DND-41 (cell line): ENCODE data around the gene COL23A1.

Source experiments
- CTCF ChIP-seq: IDR thresholded peaks from 2 replicates; pipeline ENCODE4 v1.5.1; 2012; ENCODE audit warnings: borderline replicate concordance, low read length, moderate library complexity, mild to moderate bottlenecking; ENCODE audit not compliant: poor library complexity, severe bottlenecking; ENCODE audit errors: extremely low read depth
- EZH2 ChIP-seq: IDR thresholded peaks from 3 replicates; pipeline ENCODE4 v1.6.1; 2012; ENCODE audit warnings: borderline replicate concordance, low read depth, mild to moderate bottlenecking, moderate library complexity, low read length, inconsistent platforms; ENCODE audit not compliant: severe bottlenecking

GRCh38 chr5:178417391-178417811, 172.8 kb downstream of the COL23A1 start:
- TF ChIP-seq EZH2 (no peak), CTCF (no peak)
